DOHH2 (cell line): ENCODE measurements around the gene G6PC3.

Experiments
- CTCF ChIP-seq: fragments of 200-600 bp; sonication (generic); IDR thresholded peaks from one replicate; pipeline ENCODE4 v1.5.1; 2014; ENCODE audit warnings: antibody characterized with exemption, mild to moderate bottlenecking, low read depth, low read length; ENCODE audit not compliant: poor library complexity, severe bottlenecking
- EZH2phosphoT487 ChIP-seq: fragments of 200-600 bp; sonication (generic); IDR thresholded peaks from 2 replicates; pipeline ENCODE4 v1.6.1; 2017; ENCODE audit warnings: borderline replicate concordance, mild to moderate bottlenecking, antibody characterized with exemption, low read length, moderate library complexity, mixed read lengths

GRCh38 chr17:44095647-44096496 lies 25.3 kb downstream of the G6PC3 start:
- TF ChIP-seq EZH2phosphoT487 = no peak
- TF ChIP-seq CTCF = no peak
